ENCODE measurements around the gene TRPC4.

The TRPC4 gene

DNA sequence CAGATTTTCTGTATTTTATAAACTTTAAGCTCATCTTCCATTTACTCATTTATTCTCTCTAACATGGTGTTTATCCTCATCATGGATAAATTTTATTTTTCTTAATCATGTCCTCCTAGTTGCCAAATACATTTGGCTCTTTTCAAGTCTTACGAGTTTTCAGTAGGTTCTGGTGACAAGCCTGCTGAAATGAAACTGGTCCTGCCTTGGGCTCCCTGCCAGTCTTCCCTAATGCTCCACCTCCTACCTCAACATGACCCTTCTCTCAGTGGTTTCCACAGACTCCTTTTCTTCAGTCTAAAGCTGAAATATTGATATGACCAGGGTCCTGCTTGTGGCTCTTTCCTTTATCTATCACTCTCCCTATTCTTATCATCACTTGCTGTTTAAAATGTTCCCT, 81.2 kb downstream of the TRPC4 start:
- Mint-ChIP-seq H3K27me3 (no peaks in the 10 kb centered on the region), H3K4me3 (no peak overlapping the region), H3K27ac (no peak overlapping the region), H3K36me3 (ENCODE audit: low read depth) (no peaks in the 10 kb centered on the region), H3K9me3 (no peaks in the 10 kb centered on the region), H3K4me1 (ENCODE audit: low read depth) (no peaks in the 10 kb centered on the region)
- intact Hi-C loops (cut with micrococcal nuclease) = no loop called here

DNA sequence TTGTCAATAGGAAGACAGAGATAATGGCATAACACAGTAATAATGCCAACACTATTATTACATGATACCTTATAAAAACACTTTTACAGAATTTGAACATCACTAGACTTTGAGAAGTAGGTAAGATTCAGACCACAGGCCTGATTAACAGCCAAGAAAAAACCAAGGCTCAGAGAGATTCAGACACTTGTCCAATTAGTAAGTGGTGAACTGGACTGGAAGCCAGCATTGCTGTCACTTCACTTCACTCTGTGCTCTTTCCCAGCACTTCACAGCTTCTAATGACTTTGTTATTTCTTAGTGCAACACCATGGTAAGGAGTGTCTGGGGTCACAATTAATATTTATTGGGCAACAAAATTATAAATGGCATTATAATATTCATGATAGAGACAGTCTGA, 91.9 kb downstream of the TRPC4 start:
- Mint-ChIP-seq H3K36me3 (ENCODE audit: low read depth) (no peaks in the 10 kb centered on the region), H3K27me3 (no peaks in the 10 kb centered on the region), H3K9me3 (no peaks in the 10 kb centered on the region), H3K4me3 (no peak overlapping the region), H3K4me1 (ENCODE audit: low read depth) (no peaks in the 10 kb centered on the region), H3K27ac (no peak overlapping the region)
- intact Hi-C loops (cut with micrococcal nuclease) = no loop called here

GRCh38 chr13:37775871-37776270, 93.7 kb downstream of the TRPC4 start:
- Mint-ChIP-seq H3K4me3 (no peak overlapping the region), H3K27ac (no peak overlapping the region), H3K27me3 (no peaks in the 10 kb centered on the region), H3K4me1 (ENCODE audit: low read depth) (no peaks in the 10 kb centered on the region), H3K9me3 (no peaks in the 10 kb centered on the region), H3K36me3 (ENCODE audit: low read depth) (no peaks in the 10 kb centered on the region)
- intact Hi-C loops (cut with micrococcal nuclease) = no loop called here

DNA sequence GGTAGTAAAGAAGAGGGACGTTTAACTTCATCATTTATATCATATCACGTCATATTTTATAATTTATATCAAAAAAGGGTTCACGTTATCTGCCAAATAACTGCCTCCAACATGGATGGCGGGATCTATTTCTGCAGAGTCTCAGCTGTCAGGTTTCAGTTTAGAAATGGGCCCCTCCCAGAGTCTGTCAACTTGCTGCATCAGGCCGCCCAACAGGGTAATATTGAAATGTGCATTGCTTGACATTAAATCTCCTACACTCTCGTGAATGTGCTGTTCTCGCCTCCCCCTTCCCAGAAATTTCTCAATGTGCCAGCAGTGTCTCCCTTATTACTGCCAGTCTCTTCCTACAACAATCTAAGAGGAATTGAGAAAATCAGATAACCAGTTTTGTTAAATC, 96.9 kb downstream of the TRPC4 start:
- H3K9me3 Mint-ChIP-seq = no peaks in the 10 kb centered on the region
- no peaks in the 10 kb centered on the region for H3K36me3 Mint-ChIP-seq (ENCODE audit: low read depth)
- H3K27me3 Mint-ChIP-seq = no peaks in the 10 kb centered on the region
- intact Hi-C loops (cut with micrococcal nuclease) = no loop called here
- H3K27ac Mint-ChIP-seq = no peak overlapping the region
- no peak overlapping the region for H3K4me3 Mint-ChIP-seq
- no peaks in the 10 kb centered on the region for H3K4me1 Mint-ChIP-seq (ENCODE audit: low read depth)

- intact Hi-C loops (cut with micrococcal nuclease) = no loop called here
- H3K4me1 Mint-ChIP-seq (ENCODE audit: low read depth) = no peaks in the 10 kb centered on the region
- no peak overlapping the region for H3K27ac Mint-ChIP-seq
- no peaks in the 10 kb centered on the region for H3K9me3 Mint-ChIP-seq
- no peak overlapping the region for H3K4me3 Mint-ChIP-seq
- no peaks in the 10 kb centered on the region for H3K27me3 Mint-ChIP-seq
- no peaks in the 10 kb centered on the region for H3K36me3 Mint-ChIP-seq (ENCODE audit: low read depth)
These were observed 100.0 kb downstream of the TRPC4 start for GRCh38 chr13:37769545-37769944.

- no peaks in the 10 kb centered on the region for H3K36me3 Mint-ChIP-seq (ENCODE audit: low read depth)
- no peaks in the 10 kb centered on the region for H3K27me3 Mint-ChIP-seq
- H3K27ac Mint-ChIP-seq = no peak overlapping the region
- no peaks in the 10 kb centered on the region for H3K9me3 Mint-ChIP-seq
- no peak overlapping the region for H3K4me3 Mint-ChIP-seq
- intact Hi-C loops (cut with micrococcal nuclease) = no loop called here
- H3K4me1 Mint-ChIP-seq (ENCODE audit: low read depth) = no peaks in the 10 kb centered on the region
These were observed 100.5 kb downstream of the TRPC4 start for GRCh38 chr13:37769078-37769477.

DNA sequence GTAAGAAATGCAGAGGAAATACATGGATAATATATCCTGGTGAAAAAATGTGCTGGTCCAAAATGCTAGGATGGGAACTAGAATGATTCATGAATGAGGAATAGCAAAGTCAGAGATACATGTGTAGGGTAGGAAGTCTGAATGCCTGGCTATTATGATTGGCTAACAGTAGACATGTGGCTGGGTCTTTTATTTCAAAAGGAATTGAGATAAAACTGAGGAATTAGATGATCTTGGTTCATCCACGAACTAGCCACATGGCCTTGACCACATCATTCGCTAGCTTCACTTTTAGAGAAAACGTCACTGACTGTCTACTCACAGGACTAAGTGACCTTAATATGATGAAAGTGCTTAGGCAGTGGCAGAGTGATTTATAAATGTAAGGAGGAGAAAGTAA, 103.1 kb downstream of the TRPC4 start:
- no peaks in the 10 kb centered on the region for H3K27me3 Mint-ChIP-seq
- intact Hi-C loops (cut with micrococcal nuclease) = no loop called here
- H3K9me3 Mint-ChIP-seq = no peaks in the 10 kb centered on the region
- no peak overlapping the region for H3K27ac Mint-ChIP-seq
- no peaks in the 10 kb centered on the region for H3K4me1 Mint-ChIP-seq (ENCODE audit: low read depth)
- H3K36me3 Mint-ChIP-seq (ENCODE audit: low read depth) = no peaks in the 10 kb centered on the region
- H3K4me3 Mint-ChIP-seq = no peak overlapping the region

GRCh38 chr13:37755349-37755748, 114.2 kb downstream of the TRPC4 start:
- Mint-ChIP-seq H3K36me3 (ENCODE audit: low read depth) (no peaks in the 10 kb centered on the region), H3K4me1 (ENCODE audit: low read depth) (no peaks in the 10 kb centered on the region), H3K4me3 (no peak overlapping the region), H3K27ac (no peak overlapping the region), H3K9me3 (no peaks in the 10 kb centered on the region), H3K27me3 (no peaks in the 10 kb centered on the region)
- intact Hi-C loops (cut with micrococcal nuclease) = no loop called here

DNA sequence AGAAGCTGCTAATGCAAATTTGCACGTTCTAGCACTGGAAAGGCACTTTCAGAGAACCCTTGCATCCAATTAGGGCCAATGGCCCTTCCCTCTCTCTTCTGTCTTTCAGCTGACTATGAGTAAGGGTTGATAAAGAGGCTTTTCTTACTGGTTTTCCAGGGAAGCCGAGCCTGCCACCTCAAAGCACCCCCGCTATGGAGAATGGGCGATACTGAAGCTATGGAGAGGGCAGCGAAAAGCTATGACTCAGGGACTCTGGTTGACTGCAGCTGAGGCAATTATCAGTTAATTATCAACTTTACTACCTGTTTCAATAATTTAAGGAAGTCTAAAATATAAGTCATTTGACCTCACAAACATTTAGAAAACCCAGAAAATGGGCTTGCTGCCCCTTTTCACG, 115.8 kb downstream of the TRPC4 start:
- Mint-ChIP-seq H3K27ac (no peak overlapping the region), H3K27me3 (no peaks in the 10 kb centered on the region), H3K4me1 (ENCODE audit: low read depth) (no peaks in the 10 kb centered on the region), H3K4me3 (no peak overlapping the region), H3K9me3 (no peaks in the 10 kb centered on the region), H3K36me3 (ENCODE audit: low read depth) (no peaks in the 10 kb centered on the region)
- intact Hi-C loops (cut with micrococcal nuclease) = no loop called here

DNA sequence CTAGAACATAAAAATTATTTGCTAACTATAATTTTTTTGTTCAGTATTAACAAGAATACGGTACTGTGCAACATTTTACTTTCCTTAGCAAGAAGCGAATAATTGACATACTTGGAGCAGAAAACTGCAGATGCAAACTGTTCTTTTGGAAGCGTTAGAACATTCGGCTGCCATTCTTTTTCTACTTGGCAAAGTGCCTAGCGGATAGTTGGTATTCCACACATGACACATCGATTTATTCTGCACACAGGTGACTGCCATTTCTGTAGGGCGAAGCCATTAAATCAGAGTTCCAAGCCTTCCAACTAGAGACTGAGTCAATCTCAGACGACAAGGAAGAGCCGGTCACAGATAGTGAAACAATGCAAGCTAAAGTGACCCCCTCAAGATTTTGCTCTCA, 117.4 kb downstream of the TRPC4 start:
- no peaks in the 10 kb centered on the region for H3K27me3 Mint-ChIP-seq
- H3K36me3 Mint-ChIP-seq (ENCODE audit: low read depth) = no peaks in the 10 kb centered on the region
- H3K4me3 Mint-ChIP-seq = no peak overlapping the region
- no peaks in the 10 kb centered on the region for H3K9me3 Mint-ChIP-seq
- intact Hi-C loops (cut with micrococcal nuclease) = no loop called here
- H3K27ac Mint-ChIP-seq = no peak overlapping the region
- no peaks in the 10 kb centered on the region for H3K4me1 Mint-ChIP-seq (ENCODE audit: low read depth)

- intact Hi-C loops (cut with micrococcal nuclease) = no loop called here
- Mint-ChIP-seq H3K4me3 (no peak overlapping the region), H3K36me3 (ENCODE audit: low read depth) (no peaks in the 10 kb centered on the region)
These were observed 118.5 kb downstream of the TRPC4 start for GRCh38 chr13:37751025-37751424.

GRCh38 chr13:37748913-37749312, 120.7 kb downstream of the TRPC4 start:
- Mint-ChIP-seq H3K27ac (no peak overlapping the region), H3K9me3 (no peaks in the 10 kb centered on the region), H3K27me3 (no peaks in the 10 kb centered on the region), H3K36me3 (ENCODE audit: low read depth) (no peaks in the 10 kb centered on the region), H3K4me3 (no peak overlapping the region), H3K4me1 (ENCODE audit: low read depth) (no peaks in the 10 kb centered on the region)
- intact Hi-C loops (cut with micrococcal nuclease) = no loop called here

More at GRCh38 chr13:37751025-37751424, 118.5 kb downstream of the TRPC4 start:
- no peaks in the 10 kb centered on the region for H3K27me3 Mint-ChIP-seq
- no peaks in the 10 kb centered on the region for H3K9me3 Mint-ChIP-seq
- no peak overlapping the region for H3K27ac Mint-ChIP-seq
- no peaks in the 10 kb centered on the region for H3K4me1 Mint-ChIP-seq (ENCODE audit: low read depth)

- intact Hi-C loops (cut with micrococcal nuclease) = no loop called here
- no peaks in the 10 kb centered on the region for H3K9me3 Mint-ChIP-seq
- H3K4me1 Mint-ChIP-seq (ENCODE audit: low read depth) = no peaks in the 10 kb centered on the region
- H3K4me3 Mint-ChIP-seq = no peak overlapping the region
- no peaks in the 10 kb centered on the region for H3K27me3 Mint-ChIP-seq
- no peak overlapping the region for H3K27ac Mint-ChIP-seq
- H3K36me3 Mint-ChIP-seq (ENCODE audit: low read depth) = no peaks in the 10 kb centered on the region
These were observed 122.4 kb downstream of the TRPC4 start for GRCh38 chr13:37747071-37747612.

- Mint-ChIP-seq H3K4me1 (ENCODE audit: low read depth) (no peaks in the 10 kb centered on the region), H3K9me3 (no peaks in the 10 kb centered on the region), H3K27ac (no peak overlapping the region), H3K4me3 (no peak overlapping the region), H3K27me3 (no peaks in the 10 kb centered on the region), H3K36me3 (ENCODE audit: low read depth) (no peaks in the 10 kb centered on the region)
- intact Hi-C loops (cut with micrococcal nuclease) = no loop called here
These were observed 128.0 kb downstream of the TRPC4 start for GRCh38 chr13:37741536-37741935.

DNA sequence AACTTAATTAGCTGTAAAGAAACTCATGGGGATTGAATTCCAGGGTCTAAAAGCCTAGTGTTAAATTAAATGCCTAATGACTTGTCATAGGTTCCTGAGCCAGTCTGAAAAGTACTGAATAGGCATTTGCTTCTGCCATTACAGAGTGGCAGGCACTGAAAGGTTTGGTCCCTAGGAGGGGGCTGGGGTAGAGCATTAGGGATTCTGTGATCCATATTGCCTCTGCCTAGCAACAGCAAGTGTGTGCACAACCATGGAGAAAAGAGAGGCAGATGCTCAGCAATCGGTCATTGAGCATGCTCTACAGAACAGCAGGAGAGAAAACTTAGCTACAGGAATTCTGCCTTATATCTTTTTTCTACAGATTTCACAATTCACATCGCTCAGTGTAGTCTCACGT, 133.5 kb downstream of the TRPC4 start:
- Mint-ChIP-seq H3K27ac (no peak overlapping the region), H3K4me1 (ENCODE audit: low read depth) (no peaks in the 10 kb centered on the region), H3K4me3 (no peak overlapping the region), H3K36me3 (ENCODE audit: low read depth) (no peaks in the 10 kb centered on the region), H3K9me3 (no peaks in the 10 kb centered on the region), H3K27me3 (no peaks in the 10 kb centered on the region)
- intact Hi-C loops (cut with micrococcal nuclease) = no loop called here
